GM12864 (cell line): ENCODE data around the gene FOLR3.
"Not testable (repeated sequence)": the region's sequence is repeated elsewhere in the genome, so short reads cannot be mapped to it uniquely, and the experiment has no call there.

Experiments used
- DNase-seq: peaks from one replicate; pipeline ENCODE4 v3.0.0-alpha.2; 2011; ENCODE audit warnings: low read depth
- H3K4me3 ChIP-seq: 2 replicates; pipeline ENCODE4 v1.5.1; 2011; ENCODE audit warnings: mild to moderate bottlenecking, low read depth, low read length, control low read depth
- TF ChIP-seq, protein P1 (sequence below): IDR thresholded peaks from 2 replicates; pipeline ENCODE4 v1.5.1; 2011; ENCODE audit warnings: low read depth, mild to moderate bottlenecking, moderate library complexity, low read length, control low read depth, inconsistent platforms; ENCODE audit errors: missing control alignments

FOLR3 gene

GRCh38 chr11:72179804-72180396, 44.4 kb downstream of the FOLR3 start:
- no peak for DNase-seq
- TF ChIP-seq, protein P1, sequence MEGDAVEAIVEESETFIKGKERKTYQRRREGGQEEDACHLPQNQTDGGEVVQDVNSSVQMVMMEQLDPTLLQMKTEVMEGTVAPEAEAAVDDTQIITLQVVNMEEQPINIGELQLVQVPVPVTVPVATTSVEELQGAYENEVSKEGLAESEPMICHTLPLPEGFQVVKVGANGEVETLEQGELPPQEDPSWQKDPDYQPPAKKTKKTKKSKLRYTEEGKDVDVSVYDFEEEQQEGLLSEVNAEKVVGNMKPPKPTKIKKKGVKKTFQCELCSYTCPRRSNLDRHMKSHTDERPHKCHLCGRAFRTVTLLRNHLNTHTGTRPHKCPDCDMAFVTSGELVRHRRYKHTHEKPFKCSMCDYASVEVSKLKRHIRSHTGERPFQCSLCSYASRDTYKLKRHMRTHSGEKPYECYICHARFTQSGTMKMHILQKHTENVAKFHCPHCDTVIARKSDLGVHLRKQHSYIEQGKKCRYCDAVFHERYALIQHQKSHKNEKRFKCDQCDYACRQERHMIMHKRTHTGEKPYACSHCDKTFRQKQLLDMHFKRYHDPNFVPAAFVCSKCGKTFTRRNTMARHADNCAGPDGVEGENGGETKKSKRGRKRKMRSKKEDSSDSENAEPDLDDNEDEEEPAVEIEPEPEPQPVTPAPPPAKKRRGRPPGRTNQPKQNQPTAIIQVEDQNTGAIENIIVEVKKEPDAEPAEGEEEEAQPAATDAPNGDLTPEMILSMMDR, result no peak
- H3K4me3 ChIP-seq, result no peak overlapping the region

- H3K4me3 ChIP-seq, DNase-seq: not testable (repeated sequence)
Observed at GRCh38 chr11:72180892-72181552, 45.5 kb downstream of the FOLR3 start.

DNA sequence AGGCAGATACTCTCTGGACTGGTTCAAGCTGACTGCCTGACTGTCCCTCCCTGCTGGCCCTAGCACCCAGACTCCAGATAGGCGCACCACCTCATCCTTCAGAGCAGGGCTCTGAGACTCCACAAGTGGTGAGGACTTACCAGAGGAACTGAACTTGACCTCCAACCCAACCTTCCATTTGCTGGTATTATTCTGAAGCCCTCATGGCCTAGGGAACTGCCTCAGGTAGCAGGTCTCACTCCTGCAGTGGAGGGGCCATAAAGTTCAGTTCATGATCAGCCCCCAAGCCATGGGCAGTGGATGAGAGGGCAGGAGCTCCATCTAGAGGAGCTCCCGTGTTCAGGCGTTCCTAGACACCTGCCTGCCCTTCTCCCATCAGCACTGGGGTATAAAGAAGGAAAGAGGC, 46.0 kb downstream of the FOLR3 start:
- DNase-seq, H3K4me3 ChIP-seq: not testable (repeated sequence)
- TF ChIP-seq, protein P1, result peak; percentile 6

DNA sequence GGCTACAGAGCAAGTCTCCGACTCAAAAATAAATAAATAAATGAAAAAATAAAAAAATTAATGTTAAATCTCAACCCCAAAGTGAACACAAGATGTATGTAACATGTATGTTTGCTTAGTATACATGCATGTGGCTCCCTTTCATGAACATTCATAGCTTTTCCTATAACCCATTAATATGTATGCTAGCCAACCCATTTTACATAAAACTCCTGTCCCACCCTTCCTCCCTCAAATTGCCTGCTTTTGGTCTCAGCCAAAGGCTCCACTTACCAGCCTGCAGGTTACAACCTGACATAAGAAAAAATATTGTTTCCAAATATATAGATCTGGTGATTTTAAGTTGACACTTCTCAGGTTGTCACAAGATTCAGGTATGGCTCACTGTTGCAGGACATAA, 52.7 kb downstream of the FOLR3 start:
- no peak overlapping the region for H3K4me3 ChIP-seq
- no peak for DNase-seq
- TF ChIP-seq, protein P1, result no peak
